Mesenteric fat pad (tissue), 1 donor: ENCODE data around the gene PAK1. TPM values are rescaled to one million over a fixed set of nuclear protein-coding genes. Genes with fewer than 3 reads are reported as not detected.
"Not testable (repeated sequence)": the region's sequence is repeated elsewhere in the genome, so short reads cannot be mapped to it uniquely, and the experiment has no call there.

ENCODE experiments used
- DNase-seq: peaks from one replicate; pipeline ENCODE4 v3.0.0-alpha.2; 2020; ENCODE audit warnings: low spot score
- total RNA-seq: library from RNA; stranded (reverse); fragmentation: NEBNext Ultra II Directional; extraction: Animal tissue kit (Norgen Biotek cat#: 25700); gene quantifications from one replicate; pipeline ENCODE4 v1.2.1, GENCODE V29; 2021
- donor health status: DM: yes; HTN: yes; CAD: no.

The PAK1 gene
- total RNA-seq, 1 donor from 2014 or later: 27.4 TPM

- no peak for DNase-seq
These were observed 162.2 kb downstream of the PAK1 start for GRCh38 chr11:77311701-77312100.

GRCh38 chr11:77310721-77311120, 163.2 kb downstream of the PAK1 start:
- DNase-seq: no peak

- DNase-seq: no peak
These were observed 164.4 kb downstream of the PAK1 start for GRCh38 chr11:77309401-77310085.

GRCh38 chr11:77308838-77309237, 165.1 kb downstream of the PAK1 start:
- no peak for DNase-seq

GRCh38 chr11:77303328-77303727, 170.6 kb downstream of the PAK1 start:
- DNase-seq: no peak

GRCh38 chr11:77302752-77303151, 171.1 kb downstream of the PAK1 start:
- DNase-seq: no peak

GRCh38 chr11:77301510-77301909, 172.4 kb downstream of the PAK1 start, which contains the start of gene GDPD4:
GDPD4 (minus strand) TSS chr11:77301686; CDS start chr11:77285137, 16,549 bp downstream.
- DNase-seq: no peak

- DNase-seq: no peak
These were observed 173.2 kb downstream of the PAK1 start for GRCh38 chr11:77300695-77301094.

- not testable (repeated sequence) for DNase-seq
These were observed 173.9 kb downstream of the PAK1 start for GRCh38 chr11:77300028-77300427.

GRCh38 chr11:77299528-77299993, 174.3 kb downstream of the PAK1 start:
- no peak for DNase-seq

- no peak for DNase-seq
These were observed 179.9 kb downstream of the PAK1 start for GRCh38 chr11:77294040-77294439.

GRCh38 chr11:77289737-77290136, 184.2 kb downstream of the PAK1 start:
- DNase-seq: no peak

- no peak for DNase-seq
These were observed 186.2 kb downstream of the PAK1 start for GRCh38 chr11:77287615-77288273.

- DNase-seq: no peak
These were observed 186.8 kb downstream of the PAK1 start for GRCh38 chr11:77287136-77287535.

GRCh38 chr11:77284476-77285468, 189.1 kb downstream of the PAK1 start:
- no peak for DNase-seq

GRCh38 chr11:77283101-77283500, 190.8 kb downstream of the PAK1 start:
- DNase-seq: no peak

- DNase-seq: no peak
These were observed 195.0 kb downstream of the PAK1 start for GRCh38 chr11:77278595-77279506.

- DNase-seq: no peak
These were observed 197.6 kb downstream of the PAK1 start for GRCh38 chr11:77276271-77276670.
